SK-N-MC (cell line): ENCODE data around the gene HDDC2.

Experiments
- DNase-seq: peaks from one replicate; pipeline ENCODE4 v3.0.0-alpha.2; 2011; ENCODE audit warnings: low read depth, low spot score
- H3K27ac ChIP-seq: fragments of 200-600 bp; sonication (generic); 2 replicates; pipeline ENCODE4 v1.5.1; 2016; ENCODE audit warnings: mixed run types
- H3K36me3 ChIP-seq: fragments of 200-600 bp; sonication (generic); 2 replicates; pipeline ENCODE4 v1.6.1; 2017; ENCODE audit warnings: antibody characterized with exemption, low read length, mixed read lengths; ENCODE audit not compliant: insufficient read depth
- H3K4me3 ChIP-seq: fragments of 200-600 bp; sonication (generic); 2 replicates; pipeline ENCODE4 v1.5.1; 2016
- H3K9ac ChIP-seq: fragments of 200-600 bp; sonication (generic); 2 replicates; pipeline ENCODE4 v1.8.0; 2017; ENCODE audit warnings: mixed run types, mixed read lengths; ENCODE audit not compliant: insufficient read length
- H3K9me3 ChIP-seq: fragments of 200-600 bp; sonication (generic); 2 replicates; pipeline ENCODE4 v1.6.1; 2017; ENCODE audit warnings: low read depth, mild to moderate bottlenecking, antibody characterized with exemption, low read length, moderate library complexity, mixed read lengths
- EZH2 ChIP-seq: fragments of 200-600 bp; sonication (generic); IDR thresholded peaks from one replicate; pipeline ENCODE4 v1.6.1; 2017; ENCODE audit warnings: antibody characterized with exemption
- FOXP2 ChIP-seq: optimal IDR thresholded peaks from 2 replicates; pipeline ENCODE3; 2011; ENCODE audit warnings: mild to moderate bottlenecking, moderate library complexity; ENCODE audit not compliant: insufficient read depth; ENCODE audit errors: extremely low read length, control extremely low read depth
- POLR2AphosphoS5 ChIP-seq: IDR thresholded peaks from 2 replicates; pipeline ENCODE4 v1.6.1; 2012; ENCODE audit warnings: mild to moderate bottlenecking, low read depth, low read length, borderline replicate concordance

Gene HDDC2

GRCh38 chr6:125227244-125227643 is 74.5 kb downstream of the HDDC2 start:
- Histone ChIP-seq H3K27ac (no peak overlapping the region), H3K4me3 (no peak overlapping the region), H3K9me3 (no peaks in the 10 kb centered on the region), H3K36me3 (no peaks in the 10 kb centered on the region), H3K9ac (no peak overlapping the region)
- no peak for TF ChIP-seq EZH2
- TF ChIP-seq FOXP2, result no peak
- no peak for TF ChIP-seq POLR2AphosphoS5
- DNase-seq, result no peak
